Transverse colon (tissue), 4 donors: ENCODE measurements around the gene MYO7A. TPM values are rescaled to one million over a fixed set of nuclear protein-coding genes. Genes with fewer than 3 reads are reported as not detected.

Source experiments
- DNase-seq: peaks from one replicate; pipeline ENCODE4 v3.0.0-alpha.2; 2019
- H3K27ac ChIP-seq, 4 donors: fragments of 200-600 bp; sonication (generic); 2 replicates each; pipeline ENCODE4 v1.5.1; 2016 to 2018; ENCODE audit warnings: inconsistent platforms in 4 of 4
- H3K27me3 ChIP-seq: fragments of 200-600 bp; sonication (generic); 2 replicates; pipeline ENCODE4 v1.5.1; 2017; ENCODE audit warnings: inconsistent platforms
- H3K36me3 ChIP-seq, 4 donors: fragments of 200-600 bp; sonication (generic); 2 replicates each; pipeline ENCODE4 v1.5.1; 2017 to 2019; ENCODE audit warnings: inconsistent platforms in 4 of 4
- H3K4me1 ChIP-seq, 4 donors: fragments of 200-600 bp; sonication (generic); 2 replicates each; pipeline ENCODE4 v1.5.1; 2017 to 2020; ENCODE audit warnings: inconsistent platforms in 4 of 4
- H3K4me3 ChIP-seq, 4 donors: fragments of 200-600 bp; sonication (generic); 1 replicate in 1 of 4; 2 replicates in 3 of 4; pipeline versions ENCODE4 v1.5.1 to v1.6.1; 2017 to 2019; ENCODE audit warnings: inconsistent platforms in 4 of 4
- H3K9me3 ChIP-seq, 2 donors: fragments of 200-600 bp; sonication (generic); 2 replicates each; pipeline ENCODE4 v1.5.1; 2017 to 2019; ENCODE audit warnings: inconsistent platforms in 2 of 2
- EP300 ChIP-seq: sonication (generic); formaldehyde crosslinking; IDR thresholded peaks from one replicate; pipeline ENCODE4 v1.6.1; 2017; ENCODE audit warnings: antibody characterized with exemption, low read depth
- POLR2A ChIP-seq: fragments of 450-650 bp; IDR thresholded peaks from one replicate; pipeline ENCODE4 v1.6.1; 2016; ENCODE audit warnings: antibody characterized with exemption, mild to moderate bottlenecking, moderate library complexity
- POLR2AphosphoS5 ChIP-seq, 3 donors: sonication (generic); formaldehyde crosslinking; IDR thresholded peaks; one replicate each; pipeline ENCODE4 v1.6.1; 2016; ENCODE audit warnings: antibody characterized with exemption in 3 of 3
- WGBS, 2 donors: methylation state at CpG; one replicate each; pipeline ENCODE4 v1.1.5; 2018; ENCODE audit warnings: low coverage in 1 of 2; 5-methylcytosine and 5-hydroxymethylcytosine counted together
- in situ Hi-C, 4 donors: fragments of 200-750 bp; cut with MboI; loops; one replicate each; pipeline versions ENCODE4 v1.15.0 to v1.15.1; 2017; ENCODE audit warnings: low sequenced_read_pairs in 3 of 4, low pct_ligation_motif_present in 1 of 4, low pct_unique_long_range_greater_than_20kb in 1 of 4
- intact Hi-C: fragments of 100-400 bp; cut with DNase I; formaldehyde crosslinking; loops from one replicate; pipeline ENCODE4 v1.15.1; 2023; ENCODE audit warnings: low total_unique reads
- total RNA-seq, 4 donors: library from RNA; depleted of rRNA; stranded (reverse); fragments of >200 nt; gene quantifications; one replicate each; pipeline ENCODE4 v1.1.0, GENCODE V29; 2016
- TF ChIP-seq, protein P1 (sequence below), 5 experiments: fragments of 200-600 bp in 3 of 5; fragments of 450-650 bp in 2 of 5; sonication (generic) in 3 of 5; IDR thresholded peaks; 1 replicate in 2 of 5; 2 replicates in 3 of 5; pipeline ENCODE4 v1.5.1; 2016 to 2017; ENCODE audit warnings: antibody characterized with exemption in 5 of 5, inconsistent platforms in 3 of 5, mild to moderate bottlenecking in 2 of 5, moderate library complexity in 1 of 5

MYO7A gene
- total RNA-seq, 4 donors from 2014 or later = 4.6 to 11.2 (median 5.5) TPM

DNA sequence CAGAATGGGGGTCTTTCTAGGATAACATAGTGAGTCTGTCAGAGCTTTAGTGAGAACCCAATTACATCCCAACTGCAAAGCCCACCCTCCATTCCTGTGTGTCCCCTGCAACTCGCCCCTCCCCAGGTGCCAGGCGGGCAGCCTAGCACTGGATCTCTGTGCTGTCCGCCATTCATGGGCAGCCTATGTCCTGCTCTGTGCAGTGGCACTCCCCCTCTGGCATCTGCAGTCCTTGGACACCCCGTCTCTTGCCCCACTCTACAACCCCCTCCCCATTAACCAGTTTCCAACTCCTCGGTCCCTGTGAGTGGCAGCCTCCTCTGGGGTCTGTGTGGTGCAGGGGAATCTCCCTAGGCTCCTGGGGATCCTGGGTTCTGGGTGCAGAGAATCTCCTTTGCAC is 37.0 kb downstream of the MYO7A start:
- 80 to 91% methylated on average over 1 to 5 of the region's 5 CpGs for WGBS, 2 donors
- Histone ChIP-seq H3K36me3 (no peaks in the 10 kb centered on the region), H3K4me1 (no peaks in the 10 kb centered on the region), H3K9me3 (no peaks in the 10 kb centered on the region), H3K4me3 (no peak overlapping the region), H3K27me3 (no peaks in the 10 kb centered on the region), H3K27ac (no peak overlapping the region)
- DNase-seq = no peak
- intact Hi-C loops = no loop called here
- TF ChIP-seq EP300 (no peak), POLR2AphosphoS5 (IDR thresholded peaks at IDR 0.05) (no peak), POLR2A (no peak)
- TF ChIP-seq, protein P1, sequence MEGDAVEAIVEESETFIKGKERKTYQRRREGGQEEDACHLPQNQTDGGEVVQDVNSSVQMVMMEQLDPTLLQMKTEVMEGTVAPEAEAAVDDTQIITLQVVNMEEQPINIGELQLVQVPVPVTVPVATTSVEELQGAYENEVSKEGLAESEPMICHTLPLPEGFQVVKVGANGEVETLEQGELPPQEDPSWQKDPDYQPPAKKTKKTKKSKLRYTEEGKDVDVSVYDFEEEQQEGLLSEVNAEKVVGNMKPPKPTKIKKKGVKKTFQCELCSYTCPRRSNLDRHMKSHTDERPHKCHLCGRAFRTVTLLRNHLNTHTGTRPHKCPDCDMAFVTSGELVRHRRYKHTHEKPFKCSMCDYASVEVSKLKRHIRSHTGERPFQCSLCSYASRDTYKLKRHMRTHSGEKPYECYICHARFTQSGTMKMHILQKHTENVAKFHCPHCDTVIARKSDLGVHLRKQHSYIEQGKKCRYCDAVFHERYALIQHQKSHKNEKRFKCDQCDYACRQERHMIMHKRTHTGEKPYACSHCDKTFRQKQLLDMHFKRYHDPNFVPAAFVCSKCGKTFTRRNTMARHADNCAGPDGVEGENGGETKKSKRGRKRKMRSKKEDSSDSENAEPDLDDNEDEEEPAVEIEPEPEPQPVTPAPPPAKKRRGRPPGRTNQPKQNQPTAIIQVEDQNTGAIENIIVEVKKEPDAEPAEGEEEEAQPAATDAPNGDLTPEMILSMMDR (IDR thresholded peaks at IDR 0.05) = no peak
- in situ Hi-C loops = no loop called here

DNA sequence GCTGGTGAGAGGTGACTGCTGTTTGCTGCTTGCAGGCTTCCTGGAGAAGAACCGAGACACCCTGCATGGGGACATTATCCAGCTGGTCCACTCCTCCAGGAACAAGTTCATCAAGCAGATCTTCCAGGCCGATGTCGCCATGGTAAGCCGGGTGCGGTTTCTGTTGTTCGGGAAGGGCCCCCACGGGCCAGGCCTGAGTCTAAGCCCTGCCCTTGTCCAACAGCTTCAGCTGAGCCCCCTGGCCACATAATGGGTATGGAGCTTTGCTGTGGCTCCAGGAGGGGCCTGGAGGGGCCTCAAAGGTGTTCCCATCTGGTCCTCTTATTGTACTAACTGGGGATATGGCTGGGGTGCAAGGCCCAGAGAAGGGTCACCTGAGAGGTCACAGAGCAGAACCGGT is 38.0 kb downstream of the MYO7A start:
- WGBS, 2 donors = 93% methylated on average over 8 of the region's 8 CpGs; no CpG with 5 or more reads in 1 of the 2 donors
- in situ Hi-C loops = no loop called here
- Histone ChIP-seq H3K27me3 (no peaks in the 10 kb centered on the region), H3K4me3 (no peak overlapping the region), H3K4me1 (no peaks in the 10 kb centered on the region), H3K9me3 (no peaks in the 10 kb centered on the region), H3K27ac (no peak overlapping the region), H3K36me3 (no peaks in the 10 kb centered on the region)
- intact Hi-C loops = no loop called here
- no peak for TF ChIP-seq POLR2AphosphoS5 (IDR thresholded peaks at IDR 0.05)
- TF ChIP-seq, protein P1 (IDR thresholded peaks at IDR 0.05) = no peak
- TF ChIP-seq EP300 = no peak
- TF ChIP-seq POLR2A = no peak
- no peak for DNase-seq

DNA sequence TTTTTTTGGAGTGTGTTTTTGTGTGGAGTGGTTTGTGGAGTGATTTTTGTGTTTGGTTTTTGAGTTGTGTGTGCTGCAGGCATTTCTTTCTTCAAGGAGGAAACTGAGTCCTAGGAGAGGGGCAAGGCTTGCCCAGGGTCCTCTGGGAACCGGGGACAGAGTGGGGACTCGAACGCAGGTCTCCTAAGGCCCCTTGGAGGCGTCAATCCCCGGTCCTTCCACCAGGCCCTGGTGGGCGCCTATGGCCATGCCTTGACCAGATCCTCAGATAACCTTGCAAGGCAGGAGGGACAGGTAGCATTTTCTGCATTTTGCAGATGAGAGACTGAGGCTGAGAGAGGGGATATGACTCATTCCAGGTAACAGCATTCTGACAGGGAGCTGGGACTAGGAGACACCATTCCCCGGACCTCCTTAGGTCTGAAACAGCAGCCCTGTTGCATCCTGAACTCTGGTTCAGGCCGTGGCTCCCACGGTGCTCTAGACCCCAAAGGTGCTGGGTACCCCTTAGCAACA is 39.1 kb downstream of the MYO7A start:
- Histone ChIP-seq H3K27ac (no peak overlapping the region), H3K27me3 (no peaks in the 10 kb centered on the region), H3K4me3 (no peak overlapping the region), H3K9me3 (no peaks in the 10 kb centered on the region), H3K4me1 (no peaks in the 10 kb centered on the region), H3K36me3 (no peaks in the 10 kb centered on the region)
- TF ChIP-seq POLR2A (no peak), POLR2AphosphoS5 (IDR thresholded peaks at IDR 0.05) (no peak), EP300 (no peak)
- TF ChIP-seq, protein P1 (IDR thresholded peaks at IDR 0.05) = no peak
- no peak for DNase-seq
- 89% methylated on average over 9 of the region's 9 CpGs; no CpG with 5 or more reads in 1 of the 2 donors for WGBS, 2 donors
- in situ Hi-C loops = no loop called here
- intact Hi-C loops = no loop called here

DNA sequence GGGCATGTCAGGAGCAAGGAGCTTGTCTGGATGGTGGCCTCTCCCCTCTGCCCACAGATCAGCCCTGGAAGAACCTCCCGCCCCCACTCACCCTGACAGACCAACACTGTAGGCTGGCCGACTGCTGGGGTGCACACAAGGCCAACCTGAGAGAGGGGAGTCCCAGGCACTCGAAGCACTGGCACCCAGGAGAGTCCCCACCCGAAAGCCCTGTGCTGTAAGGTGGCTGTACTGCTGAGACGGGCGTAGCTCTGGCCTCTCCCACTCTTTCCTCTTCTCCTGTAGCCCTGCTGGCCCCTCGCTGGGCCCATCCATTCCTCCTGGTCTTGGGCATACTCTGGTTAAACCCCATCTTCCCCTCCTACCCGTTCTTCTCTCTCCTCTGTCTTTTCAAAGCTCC is 39.7 kb downstream of the MYO7A start:
- intact Hi-C loops = no loop called here
- TF ChIP-seq EP300 (no peak), POLR2A (no peak), POLR2AphosphoS5 (IDR thresholded peaks at IDR 0.05) (no peak)
- TF ChIP-seq, protein P1 (IDR thresholded peaks at IDR 0.05) = no peak
- H3K27me3 ChIP-seq = no peaks in the 10 kb centered on the region
- in situ Hi-C loops = no loop called here
- no peaks in the 10 kb centered on the region for H3K36me3 ChIP-seq
- H3K4me1 ChIP-seq = no peaks in the 10 kb centered on the region
- WGBS, 2 donors = 78% methylated on average over 8 of the region's 8 CpGs; no CpG with 5 or more reads in 1 of the 2 donors
- H3K27ac ChIP-seq = no peak overlapping the region
- H3K4me3 ChIP-seq = no peak overlapping the region
- no peaks in the 10 kb centered on the region for H3K9me3 ChIP-seq
- DNase-seq = no peak
